Measurements from ENCODE around the gene IL22RA2. TPM values are rescaled to one million over a fixed set of nuclear protein-coding genes. Genes with fewer than 3 reads are reported as not detected.

IL22RA2 gene
- total RNA-seq, 1 experiment from 2014 or later = not detected

GRCh38 chr6:137115658-137116057, 57.8 kb downstream of the IL22RA2 start:
- no peaks in the 10 kb centered on the region for H3K79me2 ChIP-seq (ENCODE audit: insufficient read depth, low read length)
- no peaks in the 10 kb centered on the region for H3K4me1 ChIP-seq (ENCODE audit: insufficient read depth, low read length)
- H2BK120ac ChIP-seq (ENCODE audit: low read depth, low read length, poor library complexity, severe bottlenecking) = no peak overlapping the region
- H3K9me3 ChIP-seq (ENCODE audit: control insufficient read depth, low read depth, low read length) = peaks cover 17% of the 10 kb centered on the region
- H2BK12ac ChIP-seq (ENCODE audit: insufficient read length, low read depth, low read length) = no peak overlapping the region
- Mint-ChIP-seq H3K4me1 (peaks cover 8 to 11% of the 10 kb centered on the region in 2 experiments), H3K36me3 (ENCODE audit: insufficient read depth in 1 of 3, low read depth in 3 of 3) (peaks cover 18 to 35% (median 23%) of the 10 kb centered on the region in 3 experiments), H3K9me3 (peaks cover 31 to 34% of the 10 kb centered on the region in 2 experiments), H3K27ac (no peak overlapping the region), H3K4me3 (no peak overlapping the region), H3K27me3 (ENCODE audit: low read depth) (peaks cover 2% of the 10 kb centered on the region; the same call in 1 of the 2 replicates)
- no peaks in the 10 kb centered on the region for H3K23me2 ChIP-seq (ENCODE audit: insufficient read length, low read depth, low read length, poor library complexity, severe bottlenecking)
- no peaks in the 10 kb centered on the region for H3K27me3 ChIP-seq (ENCODE audit: insufficient read depth, low read length)
- no peaks in the 10 kb centered on the region for H3K79me1 ChIP-seq (ENCODE audit: insufficient read depth, low read depth, low read length, poor library complexity, severe bottlenecking)
- H4K20me1 ChIP-seq (ENCODE audit: control insufficient read depth, insufficient read depth, insufficient read length) = no peaks in the 10 kb centered on the region
- no peak overlapping the region for H3K14ac ChIP-seq (ENCODE audit: insufficient read depth, low read length)
- no peak overlapping the region for H3K27ac ChIP-seq (ENCODE audit: insufficient read length, low read depth, low read length)
- DNase-seq = no peak
- WGBS (ENCODE audit: extremely low coverage, insufficient read length, low lambda C conversion rate) = no CpG with 5 or more reads among the region's 2 CpGs
- H4K8ac ChIP-seq (replicated peaks; ENCODE audit: insufficient read length, low read depth, low read length) = no peak overlapping the region
- H2BK5ac ChIP-seq (ENCODE audit: insufficient read length, low read length) = no peak overlapping the region
- H3K23ac ChIP-seq (ENCODE audit: insufficient read length, low read depth, low read length) = no peak overlapping the region
- no peak overlapping the region for H3K18ac ChIP-seq (ENCODE audit: insufficient read length, low read depth, low read length)
- H3T11ph ChIP-seq (ENCODE audit: low read length) = no peak overlapping the region
- no peak overlapping the region for H2AK5ac ChIP-seq (ENCODE audit: insufficient read length, low read length)
- TF ChIP-seq CTCF (conservative IDR thresholded peaks at IDR 0.05) = no peak
- H3K9ac ChIP-seq (ENCODE audit: extremely low read depth, insufficient read length, low read length) = no peak overlapping the region
- no peak overlapping the region for H3K4me2 ChIP-seq (ENCODE audit: insufficient read depth, insufficient read length, low read length)
- no peak overlapping the region for H2BK20ac ChIP-seq (ENCODE audit: low read depth, low read length, poor library complexity, severe bottlenecking)
- no peak overlapping the region for H2AFZ ChIP-seq (ENCODE audit: low read length)
- no peak overlapping the region for H3K56ac ChIP-seq (ENCODE audit: insufficient read length, low read depth, low read length)
- no peak overlapping the region for H4K91ac ChIP-seq (ENCODE audit: insufficient read length, low read depth, low read length)
- no peak overlapping the region for H4K5ac ChIP-seq (ENCODE audit: insufficient read length, low read depth, low read length)
- no peak overlapping the region for H3K4ac ChIP-seq (ENCODE audit: low read depth, low read length)
- H2BK15ac ChIP-seq (ENCODE audit: low read depth, low read length) = no peak overlapping the region
